Stimulated activated CD8-positive, alpha-beta memory T cell treated with anti-CD3 and anti-CD28 coated beads, Interleukin-12 subunit alpha, Interleukin-12 subunit beta, amount 100 ng/mL, for 4 hours (primary cell): Measurements from ENCODE around the gene ZCCHC9.
"Not testable (repeated sequence)": the region's sequence is repeated elsewhere in the genome, so short reads cannot be mapped to it uniquely, and the experiment has no call there.

Source experiments
- DNase-seq: peaks from one replicate; pipeline ENCODE4 v3.0.0-alpha.2; 2020; ENCODE audit warnings: low read depth

ZCCHC9 gene, protein sequence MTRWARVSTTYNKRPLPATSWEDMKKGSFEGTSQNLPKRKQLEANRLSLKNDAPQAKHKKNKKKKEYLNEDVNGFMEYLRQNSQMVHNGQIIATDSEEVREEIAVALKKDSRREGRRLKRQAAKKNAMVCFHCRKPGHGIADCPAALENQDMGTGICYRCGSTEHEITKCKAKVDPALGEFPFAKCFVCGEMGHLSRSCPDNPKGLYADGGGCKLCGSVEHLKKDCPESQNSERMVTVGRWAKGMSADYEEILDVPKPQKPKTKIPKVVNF

GRCh38 chr5:81301271-81302015 lies at the start of gene ZCCHC9:
Gene ZCCHC9 (plus strand): TSS chr5:81301587. CDS start chr5:81304758, 3,171 bp downstream.
- DNase-seq: peak; percentile 86

DNA sequence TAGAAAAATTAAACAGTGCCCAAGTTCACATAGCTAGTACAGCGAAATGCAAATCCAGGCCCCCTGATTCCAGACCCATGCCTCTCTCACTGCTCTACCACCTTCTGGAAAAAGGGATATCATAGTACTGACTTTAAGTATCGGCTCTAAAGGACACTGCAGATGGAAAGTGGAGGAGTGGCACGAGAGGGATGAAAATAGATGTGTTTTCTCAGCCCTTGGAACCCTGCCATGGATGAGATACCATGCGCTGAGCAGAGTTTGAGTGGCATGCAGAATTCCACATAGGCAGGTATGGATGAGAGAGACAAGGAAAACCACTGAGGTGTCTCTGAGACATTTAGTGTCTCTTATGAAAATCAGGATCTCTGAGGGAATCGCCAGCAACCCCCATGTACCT lies 49.5 kb upstream of the ZCCHC9 start:
- DNase-seq: no peak

- DNase-seq: no peak
Measured at GRCh38 chr5:81252904-81253303, 48.5 kb upstream of the ZCCHC9 start.

GRCh38 chr5:81253875-81254274 lies 47.5 kb upstream of the ZCCHC9 start:
- DNase-seq: no peak

DNA sequence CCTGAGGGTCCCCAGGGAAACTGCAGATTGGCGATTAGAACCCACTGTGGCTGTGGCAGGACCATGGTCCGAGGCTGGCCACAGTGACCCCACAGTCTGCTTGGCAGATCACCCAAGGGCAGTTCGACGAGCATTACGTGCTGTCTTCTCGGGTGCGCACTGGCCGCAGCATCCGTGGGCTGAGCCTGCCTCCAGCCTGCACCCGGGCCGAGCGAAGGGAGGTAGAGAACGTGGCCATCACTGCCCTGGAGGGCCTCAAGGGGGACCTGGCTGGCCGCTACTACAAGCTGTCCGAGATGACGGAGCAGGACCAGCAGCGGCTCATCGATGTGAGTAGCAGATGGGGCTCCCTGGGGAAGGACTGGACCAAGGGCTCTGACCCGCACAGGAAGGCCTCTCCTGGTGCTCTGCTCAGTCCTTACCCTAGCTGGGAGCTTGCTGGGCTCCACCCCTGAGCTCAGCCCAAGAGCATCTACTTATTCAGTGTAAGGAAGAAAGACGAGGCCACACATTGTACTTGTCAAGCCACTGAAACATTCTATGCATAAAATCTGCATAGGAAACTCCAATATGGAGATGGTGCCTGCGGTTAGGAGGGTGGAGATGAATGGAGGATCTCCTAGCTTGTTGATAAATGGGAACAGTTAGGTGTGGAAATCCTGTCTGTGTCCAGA lies 46.4 kb upstream of the ZCCHC9 start:
- DNase-seq: no peak

DNA sequence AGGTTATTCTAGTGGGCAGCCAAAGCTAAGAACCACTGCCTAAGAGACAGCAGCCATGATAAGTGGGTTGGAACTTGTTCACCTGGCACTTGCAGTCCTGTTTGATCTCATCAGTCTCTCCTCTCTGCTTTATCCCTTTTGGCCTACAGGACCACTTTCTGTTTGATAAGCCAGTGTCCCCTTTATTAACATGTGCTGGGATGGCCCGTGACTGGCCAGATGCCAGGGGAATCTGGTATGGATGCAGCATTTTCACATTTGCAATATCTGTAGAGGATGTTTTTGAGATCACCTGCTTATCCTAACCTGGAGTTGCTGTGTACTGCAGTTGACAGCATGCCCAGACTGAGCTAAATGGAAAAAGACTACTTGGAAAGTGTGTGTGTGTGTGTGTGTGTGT lies 44.6 kb upstream of the ZCCHC9 start:
- no peak for DNase-seq

GRCh38 chr5:81262796-81263195 lies 38.6 kb upstream of the ZCCHC9 start:
- DNase-seq: not testable (repeated sequence)

DNA sequence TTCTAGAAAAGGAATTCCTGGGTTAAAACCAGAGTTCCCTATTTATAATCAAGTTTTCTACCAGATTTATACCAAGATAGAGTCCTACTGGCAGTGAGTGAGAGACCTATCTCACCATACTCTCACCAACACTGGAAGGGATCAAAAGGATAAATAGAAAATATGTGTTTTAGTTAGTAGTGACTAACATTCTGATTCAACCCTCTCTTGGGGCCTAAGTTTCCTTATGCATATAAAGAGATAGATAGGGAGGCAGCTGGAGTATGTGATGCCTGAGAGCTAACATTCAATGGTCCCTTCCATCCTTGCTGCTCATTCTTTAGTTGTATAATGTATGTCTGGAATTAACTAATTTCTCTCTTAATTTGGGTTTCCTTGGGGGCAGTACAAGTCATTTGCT lies 36.3 kb upstream of the ZCCHC9 start:
- DNase-seq: no peak

GRCh38 chr5:81268521-81269196 lies 32.7 kb upstream of the ZCCHC9 start:
- DNase-seq: no peak

GRCh38 chr5:81269751-81270393 lies 31.5 kb upstream of the ZCCHC9 start:
- DNase-seq: no peak

DNA sequence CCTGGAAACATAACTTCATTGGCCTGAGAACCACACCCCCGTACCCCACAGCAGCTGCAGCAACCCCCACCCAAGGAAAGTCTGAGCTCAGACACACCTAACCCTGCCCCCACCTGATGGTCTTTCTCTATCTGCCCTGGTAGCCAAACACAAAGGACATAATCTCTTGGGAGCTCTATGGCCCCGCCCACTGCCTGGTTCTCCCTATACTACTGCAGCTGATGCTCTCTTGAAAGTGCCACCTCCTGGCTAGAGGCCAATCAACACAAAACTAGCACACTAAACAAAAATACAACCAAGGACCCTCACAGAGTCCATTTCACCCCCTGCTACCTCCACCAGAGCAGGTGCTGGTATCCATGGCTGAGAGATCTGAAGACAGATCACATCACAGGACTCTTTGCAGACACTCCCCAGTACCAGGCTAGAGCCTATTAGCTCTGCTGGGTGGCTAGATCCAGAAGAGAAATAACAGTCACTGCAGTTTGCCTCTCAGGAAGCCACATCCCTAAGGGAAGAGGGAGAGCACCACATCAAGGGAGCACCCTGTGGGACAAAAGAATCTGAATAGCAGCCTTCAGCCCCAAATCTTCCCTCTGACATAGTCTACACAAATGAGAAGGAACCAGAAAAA lies 30.9 kb upstream of the ZCCHC9 start:
- not testable (repeated sequence) for DNase-seq

- DNase-seq: no peak
Measured at GRCh38 chr5:81283976-81284375, 17.4 kb upstream of the ZCCHC9 start.

GRCh38 chr5:81286059-81286617 lies 15.2 kb upstream of the ZCCHC9 start:
- DNase-seq: no peak

GRCh38 chr5:81288021-81288433 lies 13.4 kb upstream of the ZCCHC9 start:
- DNase-seq: no peak

DNA sequence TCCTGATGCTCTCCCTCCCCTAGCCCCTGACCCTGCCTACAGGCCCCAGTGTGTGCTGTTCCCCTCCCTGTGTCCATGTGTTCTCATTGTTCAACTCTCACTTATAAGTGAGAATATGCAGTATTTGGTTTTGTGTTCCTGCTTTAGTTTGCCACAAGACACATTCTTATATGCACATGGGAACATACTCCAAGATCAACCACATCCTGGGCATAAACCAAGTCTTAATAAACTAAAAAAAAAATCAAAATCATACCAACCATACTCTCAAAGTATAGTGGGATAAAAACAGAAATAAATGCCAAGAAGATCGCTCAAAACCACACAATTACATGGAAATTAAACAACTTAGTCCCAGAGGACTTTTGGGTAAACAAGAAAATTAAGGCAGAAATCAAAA lies 11.2 kb upstream of the ZCCHC9 start:
- DNase-seq: no peak

DNA sequence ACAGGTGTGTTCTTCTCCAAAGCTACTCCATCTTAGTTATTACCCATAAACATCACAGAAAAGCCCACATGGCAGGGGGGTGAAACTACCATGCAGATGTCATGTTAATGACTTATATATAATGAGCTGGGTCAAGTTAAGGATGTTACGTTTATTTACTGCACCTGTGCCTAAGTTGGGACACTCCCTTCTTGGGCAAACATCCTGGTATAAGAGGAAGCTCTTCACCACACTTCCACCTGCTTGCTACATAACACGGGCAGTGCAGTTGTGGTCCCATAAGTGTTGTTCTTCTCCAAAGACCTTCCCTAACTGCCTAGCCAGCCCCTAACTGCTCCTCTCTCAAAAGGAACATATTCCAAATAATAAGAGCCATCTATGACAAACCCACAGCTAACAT lies 9.3 kb upstream of the ZCCHC9 start:
- no peak for DNase-seq

DNA sequence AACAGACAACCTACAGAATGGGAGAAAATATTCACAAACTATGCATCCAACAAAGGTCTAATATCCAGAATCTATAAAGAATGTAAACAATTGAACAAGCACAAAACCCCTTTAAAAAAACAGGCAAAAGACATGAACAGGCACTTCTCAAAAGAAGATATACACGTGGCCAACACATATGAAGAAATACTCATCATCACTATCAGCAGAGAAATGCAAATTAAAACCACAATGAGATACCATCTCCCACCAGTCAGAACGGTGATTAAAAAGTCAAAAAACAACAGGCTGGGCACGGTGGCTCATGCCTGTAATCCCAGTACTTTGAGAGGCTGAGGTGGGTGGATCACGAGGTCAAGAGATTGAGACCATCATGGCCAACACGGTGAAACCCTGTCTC lies 7.4 kb upstream of the ZCCHC9 start:
- DNase-seq: not testable (repeated sequence)

DNA sequence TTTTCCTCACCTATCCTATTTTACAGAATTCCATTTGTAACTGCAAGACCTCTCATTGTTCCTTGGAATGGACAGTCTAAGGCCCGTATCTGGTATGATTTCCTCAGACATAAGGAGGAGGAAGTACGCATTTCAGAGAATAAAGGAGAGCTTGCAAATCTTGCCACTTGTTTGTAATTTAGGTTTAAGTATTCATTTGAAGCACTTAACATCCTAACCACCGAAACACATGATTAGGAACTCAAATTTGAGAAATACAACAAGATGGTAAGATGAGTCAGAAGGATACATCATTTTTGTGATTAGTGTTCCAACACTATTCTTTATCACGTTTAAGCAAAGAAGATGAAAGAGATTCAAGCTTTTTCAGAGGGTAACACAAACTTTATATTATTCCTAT lies 3.9 kb upstream of the ZCCHC9 start:
- no peak for DNase-seq

DNA sequence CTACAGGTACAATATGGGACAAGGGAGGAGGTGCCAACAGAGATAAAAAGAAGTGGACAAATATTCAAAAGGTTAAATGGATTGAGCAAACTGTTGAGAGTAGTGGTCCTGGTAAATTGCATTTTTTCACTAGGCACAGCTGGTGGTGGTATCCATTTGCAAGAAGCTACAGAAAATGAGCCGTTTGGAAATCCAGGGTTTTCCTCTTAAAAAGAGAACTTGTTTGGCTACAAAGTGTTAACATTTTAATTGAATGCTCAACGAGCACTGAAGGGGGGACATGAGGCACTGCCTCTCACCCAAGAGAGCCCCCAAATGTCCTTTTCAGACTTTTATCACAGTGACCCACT lies 491 bp upstream of the ZCCHC9 start:
- DNase-seq: no peak

- DNase-seq: no peak
Measured at GRCh38 chr5:81302596-81302995, 1.2 kb downstream of the ZCCHC9 start.

GRCh38 chr5:81303563-81303962 lies 2.2 kb downstream of the ZCCHC9 start:
- no peak for DNase-seq
